ENCODE measurements around the gene GNAI1. TPM values are rescaled to one million over a fixed set of nuclear protein-coding genes. Genes with fewer than 3 reads are reported as not detected.

The GNAI1 gene
- total RNA-seq, 6 experiments from 2014 or later: 10.9 to 21.5 (median 16.5) TPM

- Histone ChIP-seq H3K4me1 (no peaks in the 10 kb centered on the region), H3K9me3 (no peaks in the 10 kb centered on the region), H3K27me3 (no peaks in the 10 kb centered on the region), H3K4me3 (no peak overlapping the region), H3K36me3 (no peaks in the 10 kb centered on the region), H3K27ac (no peak overlapping the region)
- ATAC-seq (no peak), DNase-seq (no peak)
- WGBS (ENCODE audit: insufficient coverage, low coverage, low lambda C conversion rate, missing lambda C conversion rate): 48% methylated on average over 3 of the region's 4 CpGs
- TF ChIP-seq CTCF (IDR thresholded peaks at IDR 0.05) (no peak), POLR2A (IDR thresholded peaks at IDR 0.05) (no peak)
- intact Hi-C loops (cut with DNase I): no loop called here
Observed at GRCh38 chr7:80243425-80243824, 108.8 kb downstream of the GNAI1 start.

- H3K27ac ChIP-seq: no peak overlapping the region
- no peaks in the 10 kb centered on the region for H3K27me3 ChIP-seq
- no peaks in the 10 kb centered on the region for H3K36me3 ChIP-seq
- intact Hi-C loops (cut with DNase I): no loop called here
- no peaks in the 10 kb centered on the region for H3K4me1 ChIP-seq
- ATAC-seq (no peak), DNase-seq (no peak)
- WGBS (ENCODE audit: insufficient coverage, low coverage, low lambda C conversion rate, missing lambda C conversion rate): 60% methylated on average over 4 of the region's 4 CpGs
- H3K9me3 ChIP-seq: no peaks in the 10 kb centered on the region
- TF ChIP-seq POLR2A (IDR thresholded peaks at IDR 0.05) (no peak), CTCF (IDR thresholded peaks at IDR 0.05) (no peak)
- H3K4me3 ChIP-seq: no peak overlapping the region
Observed at GRCh38 chr7:80244206-80244916, 109.7 kb downstream of the GNAI1 start.

GRCh38 chr7:80247144-80247543 is 112.5 kb downstream of the GNAI1 start:
- TF ChIP-seq POLR2A (IDR thresholded peaks at IDR 0.05) (no peak), CTCF (IDR thresholded peaks at IDR 0.05) (no peak)
- H3K27me3 ChIP-seq: no peaks in the 10 kb centered on the region
- H3K4me3 ChIP-seq: no peak overlapping the region
- ATAC-seq (no peak), DNase-seq (no peak)
- H3K27ac ChIP-seq: no peak overlapping the region
- WGBS (ENCODE audit: insufficient coverage, low coverage, low lambda C conversion rate, missing lambda C conversion rate): 100% methylated on average over 1 of the region's 3 CpGs
- H3K36me3 ChIP-seq: no peaks in the 10 kb centered on the region
- no peaks in the 10 kb centered on the region for H3K9me3 ChIP-seq
- intact Hi-C loops (cut with DNase I): no loop called here
- H3K4me1 ChIP-seq: no peaks in the 10 kb centered on the region

- no peak overlapping the region for H3K27ac ChIP-seq
Observed at GRCh38 chr7:80247891-80248290, 113.3 kb downstream of the GNAI1 start.

More at GRCh38 chr7:80247891-80248290, 113.3 kb downstream of the GNAI1 start:
- no peaks in the 10 kb centered on the region for H3K4me1 ChIP-seq
- no peaks in the 10 kb centered on the region for H3K36me3 ChIP-seq
- intact Hi-C loops (cut with DNase I): no loop called here
- H3K4me3 ChIP-seq: no peak overlapping the region
- TF ChIP-seq CTCF (IDR thresholded peaks at IDR 0.05) (no peak), POLR2A (IDR thresholded peaks at IDR 0.05) (no peak)
- DNase-seq (no peak), ATAC-seq (no peak)
- WGBS (ENCODE audit: insufficient coverage, low coverage, low lambda C conversion rate, missing lambda C conversion rate): 85% methylated on average over 2 of the region's 4 CpGs
- no peaks in the 10 kb centered on the region for H3K9me3 ChIP-seq
- no peaks in the 10 kb centered on the region for H3K27me3 ChIP-seq

Data from right lobe of liver (tissue), 6 donors.